ENCODE measurements around the gene CIAPIN1. TPM values are rescaled to one million over a fixed set of nuclear protein-coding genes. Genes with fewer than 3 reads are reported as not detected.

Gene CIAPIN1
- total RNA-seq, 4 donors from 2014 or later: 19.1 to 32.4 (median 25.8) TPM

- no peak for TF ChIP-seq POLR2A (IDR thresholded peaks at IDR 0.05)
- TF ChIP-seq CTCF (IDR thresholded peaks at IDR 0.05): no peak
- TF ChIP-seq EP300 (IDR thresholded peaks at IDR 0.05): no peak
- no peak for TF ChIP-seq POLR2AphosphoS5 (IDR thresholded peaks at IDR 0.05)
- Histone ChIP-seq H3K27ac (no peak overlapping the region), H3K4me1 (peaks cover 0 to 33% (median 7%) of the 10 kb centered on the region in 3 donors), H3K9me3 (no peaks in the 10 kb centered on the region), H3K27me3 (no peaks in the 10 kb centered on the region), H3K4me3 (no peak overlapping the region), H3K36me3 (peaks cover 0 to 83% of the 10 kb centered on the region in 2 donors)
- WGBS, 2 donors (ENCODE audit: low coverage in 1 of 2): 41 to 61% methylated on average over 8 of the region's 10 CpGs
- ATAC-seq: no peak
These were observed 24.9 kb upstream of the CIAPIN1 start for GRCh38 chr16:57471852-57472664.

GRCh38 chr16:57471209-57471608 lies 24.0 kb upstream of the CIAPIN1 start:
- Histone ChIP-seq H3K27me3 (no peaks in the 10 kb centered on the region), H3K36me3 (peaks cover 0 to 92% of the 10 kb centered on the region in 2 donors), H3K27ac (peak overlapping the region in 3 of 4 donors; percentile 1 to 27 (median 23)), H3K9me3 (no peaks in the 10 kb centered on the region), H3K4me3 (no peak overlapping the region), H3K4me1 (peaks cover 0 to 24% (median 6%) of the 10 kb centered on the region in 3 donors)
- no peak for TF ChIP-seq POLR2A (IDR thresholded peaks at IDR 0.05)
- TF ChIP-seq EP300 (IDR thresholded peaks at IDR 0.05): no peak
- no peak for TF ChIP-seq CTCF (IDR thresholded peaks at IDR 0.05)
- no peak for TF ChIP-seq POLR2AphosphoS5 (IDR thresholded peaks at IDR 0.05)
- ATAC-seq: no peak
- WGBS, 2 donors (ENCODE audit: low coverage in 1 of 2): 100% methylated on average over 1 of the region's 1 CpG

GRCh38 chr16:57470711-57471110 lies 23.5 kb upstream of the CIAPIN1 start:
- Histone ChIP-seq H3K4me3 (no peak overlapping the region), H3K27ac (peak overlapping the region in 3 of 4 donors; percentile 1 to 27 (median 23)), H3K4me1 (peaks cover 0 to 22% (median 6%) of the 10 kb centered on the region in 3 donors), H3K27me3 (no peaks in the 10 kb centered on the region), H3K36me3 (peaks cover 0 to 97% of the 10 kb centered on the region in 2 donors), H3K9me3 (no peaks in the 10 kb centered on the region)
- TF ChIP-seq EP300 (IDR thresholded peaks at IDR 0.05) (no peak), CTCF (IDR thresholded peaks at IDR 0.05) (no peak), POLR2AphosphoS5 (IDR thresholded peaks at IDR 0.05) (no peak), POLR2A (IDR thresholded peaks at IDR 0.05) (no peak)
- peak; percentile 62 for ATAC-seq
- WGBS, 2 donors (ENCODE audit: low coverage in 1 of 2): 10 to 28% methylated on average over 4 to 6 of the region's 6 CpGs

GRCh38 chr16:57469917-57470470 lies 22.8 kb upstream of the CIAPIN1 start:
- TF ChIP-seq POLR2AphosphoS5 (IDR thresholded peaks at IDR 0.05) (no peak), CTCF (IDR thresholded peaks at IDR 0.05) (no peak), EP300 (IDR thresholded peaks at IDR 0.05) (no peak), POLR2A (IDR thresholded peaks at IDR 0.05) (no peak)
- H3K27me3 ChIP-seq: no peaks in the 10 kb centered on the region
- WGBS, 2 donors (ENCODE audit: low coverage in 1 of 2): 42 to 80% methylated on average over 2 to 4 of the region's 9 CpGs
- H3K27ac ChIP-seq: peak overlapping the region in 2 of 4 donors; percentile 23 to 27
- no peak for ATAC-seq
- no peak overlapping the region for H3K4me3 ChIP-seq
- H3K36me3 ChIP-seq: peaks cover 0 to 100% of the 10 kb centered on the region in 2 donors
- H3K9me3 ChIP-seq: no peaks in the 10 kb centered on the region
- H3K4me1 ChIP-seq: peaks cover 0 to 27% (median 6%) of the 10 kb centered on the region in 3 donors
